ENCODE results near the gene TNS3.

Gene TNS3

DNA sequence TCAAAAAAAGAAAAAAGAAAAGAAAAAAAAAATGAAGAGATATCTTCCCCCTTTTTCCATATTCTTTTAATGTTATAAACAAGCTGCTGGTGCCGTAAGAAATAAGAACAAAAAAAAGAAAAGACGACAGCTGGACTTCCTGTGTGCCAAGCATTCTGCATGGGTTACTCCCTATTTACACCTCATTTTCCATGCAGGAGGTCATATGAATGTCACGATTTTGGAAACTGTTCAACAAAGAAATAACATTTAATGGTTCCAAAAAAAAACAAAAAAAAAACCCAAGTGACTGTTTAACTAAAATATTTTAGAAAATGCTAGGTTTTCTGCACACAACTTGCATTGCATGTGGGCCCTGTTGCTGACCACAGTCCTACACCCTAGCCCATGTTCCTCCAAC lies 159.3 kb downstream of the TNS3 start:
- peaks cover 26% of the 10 kb centered on the region for H3K36me3 ChIP-seq (replicated peaks; ENCODE audit: insufficient read depth, low read length)
- DNase-seq, result no peak
- TF ChIP-seq EZH2 (optimal IDR thresholded peaks at IDR 0.05; ENCODE audit: low read depth, low read length), result no peak
- TF ChIP-seq, protein P1, sequence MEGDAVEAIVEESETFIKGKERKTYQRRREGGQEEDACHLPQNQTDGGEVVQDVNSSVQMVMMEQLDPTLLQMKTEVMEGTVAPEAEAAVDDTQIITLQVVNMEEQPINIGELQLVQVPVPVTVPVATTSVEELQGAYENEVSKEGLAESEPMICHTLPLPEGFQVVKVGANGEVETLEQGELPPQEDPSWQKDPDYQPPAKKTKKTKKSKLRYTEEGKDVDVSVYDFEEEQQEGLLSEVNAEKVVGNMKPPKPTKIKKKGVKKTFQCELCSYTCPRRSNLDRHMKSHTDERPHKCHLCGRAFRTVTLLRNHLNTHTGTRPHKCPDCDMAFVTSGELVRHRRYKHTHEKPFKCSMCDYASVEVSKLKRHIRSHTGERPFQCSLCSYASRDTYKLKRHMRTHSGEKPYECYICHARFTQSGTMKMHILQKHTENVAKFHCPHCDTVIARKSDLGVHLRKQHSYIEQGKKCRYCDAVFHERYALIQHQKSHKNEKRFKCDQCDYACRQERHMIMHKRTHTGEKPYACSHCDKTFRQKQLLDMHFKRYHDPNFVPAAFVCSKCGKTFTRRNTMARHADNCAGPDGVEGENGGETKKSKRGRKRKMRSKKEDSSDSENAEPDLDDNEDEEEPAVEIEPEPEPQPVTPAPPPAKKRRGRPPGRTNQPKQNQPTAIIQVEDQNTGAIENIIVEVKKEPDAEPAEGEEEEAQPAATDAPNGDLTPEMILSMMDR (IDR thresholded peaks at IDR 0.05; ENCODE audit: low read length), result no peak
- no peak for TF ChIP-seq EZH2phosphoT487 (IDR thresholded peaks at IDR 0.05; ENCODE audit: low read length)
- no peaks in the 10 kb centered on the region for H3K9me3 ChIP-seq (replicated peaks; ENCODE audit: insufficient read depth, low read length)
- no peak overlapping the region for H2AFZ ChIP-seq (ENCODE audit: low read length)
- H4K20me1 ChIP-seq (ENCODE audit: insufficient read depth, low read length), result no peaks in the 10 kb centered on the region
- H3K4me2 ChIP-seq (ENCODE audit: low read depth, low read length), result no peak overlapping the region
- no peak overlapping the region for H3K9ac ChIP-seq (ENCODE audit: low read length)
- H3F3A ChIP-seq (ENCODE audit: insufficient read depth, low read length), result peaks cover 3% of the 10 kb centered on the region
- H3K27me3 ChIP-seq (replicated peaks; ENCODE audit: insufficient read depth, low read length), result no peaks in the 10 kb centered on the region
- no peak overlapping the region for H3K27ac ChIP-seq (ENCODE audit: low read length)
- H3K79me2 ChIP-seq (ENCODE audit: low read length), result peaks cover 72% of the 10 kb centered on the region
- H3K4me3 ChIP-seq (ENCODE audit: low read length), result no peak overlapping the region
- H3K4me1 ChIP-seq (ENCODE audit: low read length), result no peaks in the 10 kb centered on the region
- no peaks in the 10 kb centered on the region for H3K9me2 ChIP-seq (replicated peaks; ENCODE audit: insufficient read depth, low read length)

DNA sequence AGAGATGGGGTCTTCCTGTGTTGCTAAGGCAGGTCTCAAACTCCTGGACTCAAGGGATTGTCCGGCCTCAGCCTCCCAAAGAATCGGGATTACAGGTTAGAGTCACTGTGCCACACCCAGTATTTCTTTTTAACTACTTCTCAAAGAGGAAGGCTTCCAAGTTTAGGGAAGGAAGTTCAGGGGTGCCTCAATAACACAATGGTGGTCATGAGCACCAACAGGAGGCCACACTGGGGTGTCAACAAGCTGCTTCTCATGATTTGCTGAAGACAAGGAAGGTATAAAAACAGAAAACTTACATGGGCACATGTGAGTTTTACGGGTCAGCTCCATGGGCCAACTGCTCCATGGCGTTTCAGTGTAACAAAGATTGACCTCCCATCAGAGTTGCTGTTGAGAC lies 160.5 kb downstream of the TNS3 start:
- H3K9me2 ChIP-seq (replicated peaks; ENCODE audit: insufficient read depth, low read length), result no peaks in the 10 kb centered on the region
- no peak for DNase-seq
- H3K27me3 ChIP-seq (replicated peaks; ENCODE audit: insufficient read depth, low read length), result no peaks in the 10 kb centered on the region
- no peak overlapping the region for H2AFZ ChIP-seq (ENCODE audit: low read length)
- no peaks in the 10 kb centered on the region for H3K9me3 ChIP-seq (replicated peaks; ENCODE audit: insufficient read depth, low read length)
- H3K79me2 ChIP-seq (ENCODE audit: low read length), result peaks cover 73% of the 10 kb centered on the region
- no peak overlapping the region for H3K4me3 ChIP-seq (ENCODE audit: low read length)
- H3K36me3 ChIP-seq (replicated peaks; ENCODE audit: insufficient read depth, low read length), result peaks cover 29% of the 10 kb centered on the region
- no peak overlapping the region for H3K4me2 ChIP-seq (ENCODE audit: low read depth, low read length)
- H4K20me1 ChIP-seq (ENCODE audit: insufficient read depth, low read length), result no peaks in the 10 kb centered on the region
- no peaks in the 10 kb centered on the region for H3K4me1 ChIP-seq (ENCODE audit: low read length)
- H3K27ac ChIP-seq (ENCODE audit: low read length), result no peak overlapping the region
- TF ChIP-seq EZH2 (optimal IDR thresholded peaks at IDR 0.05; ENCODE audit: low read depth, low read length), result no peak
- no peak overlapping the region for H3K9ac ChIP-seq (ENCODE audit: low read length)
- peaks cover 3% of the 10 kb centered on the region for H3F3A ChIP-seq (ENCODE audit: insufficient read depth, low read length)

DNA sequence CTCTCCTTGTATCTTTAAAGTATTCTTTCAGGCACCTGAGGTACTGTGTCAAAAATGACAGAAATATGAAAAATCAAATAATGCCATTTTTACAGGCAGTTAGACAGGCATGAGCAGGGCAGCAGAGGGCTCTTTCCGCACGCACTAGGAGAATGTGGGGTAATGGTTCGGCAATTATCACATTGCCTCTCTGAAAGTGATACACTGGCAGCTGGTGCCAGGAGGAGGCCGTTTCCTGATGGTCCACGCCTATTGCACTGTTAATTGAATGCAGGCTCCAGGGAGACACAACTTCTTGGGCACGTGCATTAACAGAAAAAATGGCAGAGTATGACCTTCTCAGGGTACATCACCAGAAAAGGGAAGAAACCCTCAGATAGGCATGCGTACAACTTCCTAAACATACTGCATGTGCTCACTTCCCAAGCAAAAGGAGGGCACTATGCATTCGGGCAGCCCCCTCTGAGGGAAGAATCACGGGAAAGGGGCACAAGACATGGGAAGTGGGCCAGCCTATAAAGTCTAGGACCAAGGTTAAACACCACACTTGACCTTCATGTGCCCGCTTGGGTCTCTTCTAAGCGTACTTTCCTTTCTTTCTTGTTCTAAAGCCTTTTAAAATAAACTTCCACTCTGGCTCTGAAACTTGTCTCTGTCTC lies 161.7 kb downstream of the TNS3 start:
- Histone ChIP-seq H3K36me3 (replicated peaks; ENCODE audit: insufficient read depth, low read length) (peaks cover 34% of the 10 kb centered on the region), H3K4me3 (ENCODE audit: low read length) (no peak overlapping the region), H3K27me3 (replicated peaks; ENCODE audit: insufficient read depth, low read length) (no peaks in the 10 kb centered on the region), H3K4me1 (ENCODE audit: low read length) (no peaks in the 10 kb centered on the region), H3K9me3 (replicated peaks; ENCODE audit: insufficient read depth, low read length) (no peaks in the 10 kb centered on the region), H3F3A (ENCODE audit: insufficient read depth, low read length) (peaks cover 3% of the 10 kb centered on the region), H3K9me2 (replicated peaks; ENCODE audit: insufficient read depth, low read length) (no peaks in the 10 kb centered on the region), H2AFZ (ENCODE audit: low read length) (no peak overlapping the region), H3K9ac (ENCODE audit: low read length) (no peak overlapping the region), H3K4me2 (ENCODE audit: low read depth, low read length) (no peak overlapping the region), H3K79me2 (ENCODE audit: low read length) (peaks cover 75% of the 10 kb centered on the region), H4K20me1 (ENCODE audit: insufficient read depth, low read length) (no peaks in the 10 kb centered on the region), H3K27ac (ENCODE audit: low read length) (no peak overlapping the region)
- TF ChIP-seq, protein P1 (IDR thresholded peaks at IDR 0.05; ENCODE audit: low read length), result no peak
- TF ChIP-seq EZH2phosphoT487 (IDR thresholded peaks at IDR 0.05; ENCODE audit: low read length), result no peak
- TF ChIP-seq EZH2 (optimal IDR thresholded peaks at IDR 0.05; ENCODE audit: low read depth, low read length), result no peak
- no peak for DNase-seq

DNA sequence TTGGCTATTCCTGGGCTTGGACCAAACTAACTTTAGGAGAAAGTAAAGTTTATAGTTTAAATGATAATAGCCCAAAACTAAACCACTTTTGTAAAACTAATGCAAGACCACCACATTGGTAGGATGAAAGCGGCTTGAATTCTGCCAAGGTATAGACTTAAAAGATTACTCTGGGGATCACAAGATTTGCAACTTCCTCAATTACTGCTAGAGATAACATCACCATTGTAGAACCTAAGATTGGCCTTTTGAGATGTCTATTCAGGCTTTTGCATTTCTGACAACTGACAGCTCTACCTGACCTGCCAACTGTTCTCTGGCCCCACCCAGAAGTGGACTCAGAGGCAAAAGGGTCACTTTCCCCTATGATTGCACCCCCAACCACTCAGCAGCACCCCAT lies 162.4 kb downstream of the TNS3 start:
- no peak overlapping the region for H3K27ac ChIP-seq (ENCODE audit: low read length)
- peaks cover 77% of the 10 kb centered on the region for H3K79me2 ChIP-seq (ENCODE audit: low read length)
- no peak overlapping the region for H2AFZ ChIP-seq (ENCODE audit: low read length)
- H3K4me2 ChIP-seq (ENCODE audit: low read depth, low read length), result no peak overlapping the region
- no peaks in the 10 kb centered on the region for H3K4me1 ChIP-seq (ENCODE audit: low read length)
- H3K27me3 ChIP-seq (replicated peaks; ENCODE audit: insufficient read depth, low read length), result no peaks in the 10 kb centered on the region
- H3K4me3 ChIP-seq (ENCODE audit: low read length), result no peak overlapping the region
- no peaks in the 10 kb centered on the region for H3K9me3 ChIP-seq (replicated peaks; ENCODE audit: insufficient read depth, low read length)
- TF ChIP-seq, protein P1 (IDR thresholded peaks at IDR 0.05; ENCODE audit: low read length), result no peak
- no peak for TF ChIP-seq EZH2phosphoT487 (IDR thresholded peaks at IDR 0.05; ENCODE audit: low read length)
- no peak for TF ChIP-seq EZH2 (optimal IDR thresholded peaks at IDR 0.05; ENCODE audit: low read depth, low read length)
- H3K9me2 ChIP-seq (replicated peaks; ENCODE audit: insufficient read depth, low read length), result no peaks in the 10 kb centered on the region
- H4K20me1 ChIP-seq (ENCODE audit: insufficient read depth, low read length), result no peaks in the 10 kb centered on the region
- H3K36me3 ChIP-seq (replicated peaks; ENCODE audit: insufficient read depth, low read length), result peaks cover 35% of the 10 kb centered on the region
- no peak for DNase-seq
- H3K9ac ChIP-seq (ENCODE audit: low read length), result no peak overlapping the region
- H3F3A ChIP-seq (ENCODE audit: insufficient read depth, low read length), result peaks cover 3% of the 10 kb centered on the region
